ENCODE results near the gene LSP1.

The LSP1 gene

DNA sequence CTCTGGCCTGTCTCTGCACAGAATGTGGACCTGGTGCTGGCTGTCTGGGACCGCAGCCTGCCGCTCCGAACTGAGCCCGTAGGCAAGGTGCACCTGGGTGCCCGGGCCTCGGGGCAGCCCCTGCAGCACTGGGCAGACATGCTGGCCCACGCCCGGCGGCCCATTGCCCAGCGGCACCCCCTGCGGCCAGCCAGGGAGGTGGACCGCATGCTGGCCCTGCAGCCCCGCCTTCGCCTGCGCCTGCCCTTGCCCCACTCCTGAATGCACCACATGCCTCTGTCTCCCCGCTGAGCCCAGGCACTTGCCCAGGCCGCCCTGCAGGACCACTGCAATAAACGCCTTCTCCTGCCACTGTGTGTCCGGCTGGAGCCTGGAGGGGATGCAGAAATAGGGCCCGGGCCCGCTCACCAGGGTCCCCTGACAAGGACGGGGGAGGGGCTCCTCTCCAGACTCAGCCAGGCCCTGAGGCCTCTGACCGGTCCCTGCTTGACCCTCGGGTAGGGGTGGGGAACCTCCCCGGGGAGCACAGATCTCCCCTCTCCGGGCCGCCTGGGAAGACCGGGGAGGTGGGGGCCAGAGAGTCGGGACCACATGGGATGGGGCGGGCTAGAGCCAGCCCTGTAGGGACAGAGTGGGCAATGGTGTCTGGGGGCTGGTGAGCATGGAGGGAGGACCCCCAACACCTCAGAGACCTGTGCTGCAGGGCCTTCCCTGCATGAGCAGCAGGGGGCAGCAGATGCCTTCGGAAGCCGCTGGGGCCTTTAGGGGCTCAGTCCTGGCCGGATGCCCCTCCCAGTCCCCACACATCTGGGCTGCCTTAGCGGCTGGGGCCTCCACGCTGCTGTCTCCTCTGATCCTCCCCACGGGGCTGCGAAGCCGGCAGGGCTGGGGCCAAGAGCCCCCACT is 15.5 kb upstream of the LSP1 start:
- DNase-seq (ENCODE audit: low read depth), result peak; percentile 65

- DNase-seq (ENCODE audit: low read depth), result no peak
These were observed 14.8 kb upstream of the LSP1 start for GRCh38 chr11:1838077-1838425.

DNA sequence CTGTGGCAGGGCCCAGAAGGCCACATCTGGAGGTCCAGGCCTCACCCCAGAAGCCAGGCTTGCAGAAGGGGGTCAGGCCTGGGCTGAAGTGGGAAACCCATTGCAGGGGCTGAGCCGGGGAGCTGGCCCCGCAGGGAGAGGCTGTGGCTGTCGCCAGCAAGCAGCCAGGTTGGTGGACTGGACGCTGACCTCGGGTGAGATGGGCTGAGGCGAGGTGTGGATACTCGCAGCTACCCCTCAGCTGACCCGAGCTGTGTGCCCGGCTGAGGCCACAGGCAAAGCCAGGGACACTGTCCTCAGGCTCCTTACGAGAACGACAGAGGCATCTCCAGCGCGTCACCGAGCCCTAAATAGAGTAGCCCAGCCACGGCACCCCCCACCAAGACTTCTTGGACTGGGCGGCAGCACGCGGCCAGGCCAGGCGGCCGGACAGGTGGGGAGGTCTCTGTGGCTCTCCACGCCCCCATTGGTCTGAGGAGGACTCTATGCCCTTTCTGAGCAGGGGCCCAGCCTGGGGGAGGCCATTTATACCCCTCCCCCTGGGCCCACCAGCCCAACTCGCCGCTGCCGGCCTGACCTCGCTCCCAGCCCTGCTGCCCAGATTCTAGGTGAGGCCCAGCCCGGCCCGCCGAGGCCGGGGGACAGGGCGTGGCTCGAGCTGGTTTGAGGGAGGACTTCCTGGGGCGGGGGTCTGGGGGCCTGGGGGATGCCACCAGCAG is 14.3 kb upstream of the LSP1 start, which contains the start of gene TNNI2:
Gene TNNI2, plus strand, starts transcription at position 556 of the 719 bp plus-strand sequence. CDS start 716 bp downstream, outside the sequence.
- DNase-seq (ENCODE audit: low read depth), result no peak

GRCh38 chr11:1839204-1839923 is 13.5 kb upstream of the LSP1 start:
- no peak for DNase-seq (ENCODE audit: low read depth)

DNA sequence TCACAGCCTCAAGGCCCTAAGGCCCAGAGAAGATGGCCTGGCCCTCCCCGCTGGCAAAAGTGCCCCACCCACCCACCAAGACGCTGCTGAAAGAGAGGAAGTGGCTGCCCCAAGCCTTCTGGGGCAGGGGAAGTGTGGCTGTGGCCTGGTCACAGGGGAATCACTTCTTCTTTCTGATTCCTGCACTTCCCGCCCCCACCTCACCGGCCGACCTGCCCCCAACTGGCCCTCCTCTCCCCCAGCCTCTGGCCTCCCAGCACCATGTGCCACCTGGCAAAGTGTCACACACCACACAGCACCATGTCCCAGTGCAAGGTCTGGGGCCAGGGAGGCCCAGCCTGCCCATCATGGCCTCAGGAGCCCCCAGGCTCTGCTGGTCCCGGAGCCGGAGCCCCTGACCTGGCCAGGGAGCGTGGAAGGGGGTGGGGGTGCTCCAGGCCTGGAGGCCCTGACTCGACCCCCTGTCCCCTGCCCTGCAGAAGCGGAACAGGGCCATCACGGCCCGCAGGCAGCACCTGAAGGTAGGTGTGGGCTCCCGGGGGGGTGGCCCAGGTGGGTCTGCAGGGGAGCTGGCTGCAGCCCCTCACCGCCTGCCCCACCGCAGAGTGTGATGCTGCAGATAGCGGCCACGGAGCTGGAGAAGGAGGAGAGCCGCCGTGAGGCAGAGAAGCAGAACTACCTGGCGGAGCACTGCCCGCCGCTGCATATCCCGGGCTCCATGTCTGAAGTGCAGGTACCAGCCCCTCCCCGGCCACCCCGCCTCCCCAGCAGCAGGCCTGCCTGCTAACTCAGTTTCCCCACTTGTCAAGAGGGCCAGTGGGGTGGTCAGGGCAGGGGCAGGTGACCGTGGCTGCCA is 12.7 kb upstream of the LSP1 start:
- no peak for DNase-seq (ENCODE audit: low read depth)

GRCh38 chr11:1840780-1841480 is 12.0 kb upstream of the LSP1 start:
- DNase-seq (ENCODE audit: low read depth), result no peak

GRCh38 chr11:1841511-1842148 is 11.3 kb upstream of the LSP1 start:
- no peak for DNase-seq (ENCODE audit: low read depth)

DNA sequence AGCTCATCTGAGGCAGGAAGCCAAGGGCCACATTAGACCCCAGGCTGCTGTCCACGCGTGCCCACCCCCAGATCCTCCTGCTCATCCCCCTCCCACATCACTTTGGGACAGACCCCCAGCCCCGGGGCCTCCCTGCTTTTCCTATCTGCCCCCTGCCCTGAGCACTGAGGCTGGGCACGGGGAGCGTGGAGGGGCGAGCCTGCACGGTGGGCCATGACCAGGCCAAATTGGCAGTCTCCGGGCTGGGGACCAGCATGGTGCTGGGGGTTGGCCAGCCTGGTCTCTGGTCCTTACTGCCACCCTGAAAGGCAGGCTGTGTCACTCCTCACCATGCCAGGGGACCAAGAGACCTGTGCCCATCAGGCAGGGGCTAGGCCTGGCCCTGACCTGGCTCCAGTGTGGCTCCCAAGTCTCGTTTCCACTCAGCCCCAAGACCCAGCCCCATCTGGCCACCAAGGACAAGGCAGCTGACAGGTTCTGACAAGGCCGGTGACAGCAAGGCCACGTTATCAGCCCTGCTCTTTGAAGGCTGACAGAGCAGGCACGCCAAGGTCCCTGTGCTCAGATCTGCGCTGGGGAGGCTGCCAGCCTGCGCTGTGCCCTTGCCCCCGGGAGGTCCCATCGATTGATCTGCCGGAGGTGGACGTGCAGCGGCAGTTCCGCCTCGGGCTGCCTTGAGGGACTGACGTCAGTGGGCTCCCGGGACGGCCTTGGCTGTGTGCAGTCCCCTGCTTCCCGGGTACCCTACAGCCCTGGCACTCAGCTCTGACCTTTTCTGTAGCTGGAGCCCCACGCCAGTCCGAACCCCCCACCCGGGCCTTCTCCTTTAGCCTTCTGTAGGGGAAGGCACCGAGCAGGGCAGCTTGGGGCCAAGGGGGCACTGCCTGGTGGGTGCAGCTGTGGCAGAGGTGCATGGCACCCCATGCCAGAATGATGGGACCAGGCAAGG is 10.5 kb upstream of the LSP1 start:
- DNase-seq (ENCODE audit: low read depth), result no peak

GRCh38 chr11:1843098-1843473 is 9.8 kb upstream of the LSP1 start:
- no peak for DNase-seq (ENCODE audit: low read depth)

DNA sequence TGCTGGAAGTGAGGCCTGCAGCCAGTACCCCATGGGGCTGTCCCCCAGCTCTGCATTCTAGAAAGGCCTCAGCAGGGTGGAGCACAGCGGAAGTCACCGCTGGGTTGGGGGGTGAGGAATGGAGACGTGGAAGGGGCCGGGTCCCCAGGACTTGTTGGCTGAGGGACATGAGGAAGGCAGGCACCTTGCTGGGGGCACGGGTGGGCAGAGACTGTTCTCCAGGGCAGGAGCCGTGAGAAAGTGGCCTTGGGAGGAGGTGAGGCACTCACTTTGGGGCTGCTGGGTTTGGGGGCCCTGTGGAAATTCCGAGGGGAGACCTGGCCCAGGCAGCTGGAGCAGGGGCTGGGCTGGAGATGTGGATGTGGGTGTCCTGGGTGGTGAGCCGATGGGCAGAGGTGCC is 9.1 kb upstream of the LSP1 start:
- DNase-seq (ENCODE audit: low read depth), result no peak

GRCh38 chr11:1844221-1845094 is 8.4 kb upstream of the LSP1 start:
- DNase-seq (ENCODE audit: low read depth), result peak; percentile 22

DNA sequence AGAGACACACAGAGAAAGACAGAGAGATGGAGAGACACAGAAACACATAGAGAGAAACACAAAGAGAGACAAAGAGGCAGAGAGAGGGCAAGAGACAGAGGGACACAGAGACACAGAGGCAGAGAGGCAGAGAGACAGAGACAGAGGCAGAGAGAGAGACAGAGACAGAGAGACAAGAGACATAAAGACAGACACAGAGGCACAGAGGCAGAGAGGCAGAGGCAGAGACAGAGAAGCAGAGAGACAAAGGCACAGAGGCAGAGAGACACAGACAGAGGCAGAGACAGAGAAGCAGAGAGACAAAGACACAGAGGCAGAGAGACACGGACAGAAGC is 7.8 kb upstream of the LSP1 start:
- no peak for DNase-seq (ENCODE audit: low read depth)

- no peak for DNase-seq (ENCODE audit: low read depth)
These were observed 7.1 kb upstream of the LSP1 start for GRCh38 chr11:1845561-1846452.

GRCh38 chr11:1846453-1846932 is 6.4 kb upstream of the LSP1 start:
- no peak for DNase-seq (ENCODE audit: low read depth)

- DNase-seq (ENCODE audit: low read depth), result no peak
These were observed 5.7 kb upstream of the LSP1 start for GRCh38 chr11:1847006-1847735.

GRCh38 chr11:1847926-1848639 is 4.8 kb upstream of the LSP1 start:
- DNase-seq (ENCODE audit: low read depth), result no peak

All from activated T-cell treated with anti-CD3 and anti-CD28 coated beads for 24 hours (primary cell).